HFF-Myc (cell line): ENCODE measurements around the gene LRRC37B.

ENCODE experiments used
- DNase-seq: peaks from one replicate; pipeline ENCODE4 v3.0.0-alpha.2; 2011; ENCODE audit warnings: low read depth; ENCODE audit errors: extremely low read depth
- H3K4me3 ChIP-seq: replicated peaks from 2 replicates; pipeline ENCODE4 v1.5.1; 2011; ENCODE audit warnings: low read depth, mild to moderate bottlenecking, control low read depth, low read length
- TF ChIP-seq, protein P1 (sequence below): IDR thresholded peaks from 2 replicates; pipeline ENCODE4 v1.5.1; 2012; ENCODE audit warnings: mild to moderate bottlenecking, low read depth, low read length, control low read depth; ENCODE audit errors: missing control alignments

Gene LRRC37B

GRCh38 chr17:32009262-32009542 lies 2.0 kb downstream of the LRRC37B start:
- no peak for DNase-seq
- H3K4me3 ChIP-seq, result peak overlapping the region; percentile 81
- TF ChIP-seq, protein P1, sequence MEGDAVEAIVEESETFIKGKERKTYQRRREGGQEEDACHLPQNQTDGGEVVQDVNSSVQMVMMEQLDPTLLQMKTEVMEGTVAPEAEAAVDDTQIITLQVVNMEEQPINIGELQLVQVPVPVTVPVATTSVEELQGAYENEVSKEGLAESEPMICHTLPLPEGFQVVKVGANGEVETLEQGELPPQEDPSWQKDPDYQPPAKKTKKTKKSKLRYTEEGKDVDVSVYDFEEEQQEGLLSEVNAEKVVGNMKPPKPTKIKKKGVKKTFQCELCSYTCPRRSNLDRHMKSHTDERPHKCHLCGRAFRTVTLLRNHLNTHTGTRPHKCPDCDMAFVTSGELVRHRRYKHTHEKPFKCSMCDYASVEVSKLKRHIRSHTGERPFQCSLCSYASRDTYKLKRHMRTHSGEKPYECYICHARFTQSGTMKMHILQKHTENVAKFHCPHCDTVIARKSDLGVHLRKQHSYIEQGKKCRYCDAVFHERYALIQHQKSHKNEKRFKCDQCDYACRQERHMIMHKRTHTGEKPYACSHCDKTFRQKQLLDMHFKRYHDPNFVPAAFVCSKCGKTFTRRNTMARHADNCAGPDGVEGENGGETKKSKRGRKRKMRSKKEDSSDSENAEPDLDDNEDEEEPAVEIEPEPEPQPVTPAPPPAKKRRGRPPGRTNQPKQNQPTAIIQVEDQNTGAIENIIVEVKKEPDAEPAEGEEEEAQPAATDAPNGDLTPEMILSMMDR, result no peak

GRCh38 chr17:32010114-32010513 lies 2.9 kb downstream of the LRRC37B start:
- no peak for DNase-seq
- TF ChIP-seq, protein P1, result no peak
- no peak overlapping the region for H3K4me3 ChIP-seq

DNA sequence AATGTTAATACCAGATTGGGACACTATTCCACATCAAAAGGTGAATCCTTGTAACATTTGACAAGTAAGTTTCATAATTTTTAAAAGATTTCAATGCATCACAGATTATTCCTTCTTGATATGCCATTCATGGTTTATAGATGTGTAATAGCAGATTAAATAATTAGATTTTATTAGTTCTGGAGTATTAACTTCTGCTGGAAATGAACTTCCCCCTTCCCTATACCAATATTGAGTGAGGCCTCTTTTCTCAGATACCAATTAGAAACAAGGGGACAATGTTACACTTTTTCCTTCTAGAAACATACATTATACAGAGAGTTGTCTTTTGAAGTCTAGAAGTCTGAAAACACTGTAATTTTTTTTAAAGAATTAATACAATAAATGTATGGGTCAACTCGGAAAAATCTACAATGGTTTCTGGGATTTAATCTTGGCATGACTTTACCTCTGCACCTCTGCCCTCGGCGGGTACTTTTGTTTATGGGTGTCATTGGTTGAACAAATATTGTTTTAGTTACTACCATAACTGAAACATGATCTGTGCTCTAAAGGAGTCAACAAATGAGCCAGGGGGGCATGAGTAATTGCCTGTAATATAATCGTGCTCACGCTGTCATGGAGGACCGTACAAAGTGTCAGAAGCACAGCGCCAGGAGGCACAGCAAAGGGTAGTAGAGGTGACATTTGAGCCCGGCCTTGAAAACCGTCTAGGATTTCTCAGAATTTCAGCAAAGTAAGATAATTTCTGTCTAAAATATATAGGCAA lies 8.2 kb downstream of the LRRC37B start:
- no peak overlapping the region for H3K4me3 ChIP-seq
- TF ChIP-seq, protein P1, result no peak
- DNase-seq, result no peak

DNA sequence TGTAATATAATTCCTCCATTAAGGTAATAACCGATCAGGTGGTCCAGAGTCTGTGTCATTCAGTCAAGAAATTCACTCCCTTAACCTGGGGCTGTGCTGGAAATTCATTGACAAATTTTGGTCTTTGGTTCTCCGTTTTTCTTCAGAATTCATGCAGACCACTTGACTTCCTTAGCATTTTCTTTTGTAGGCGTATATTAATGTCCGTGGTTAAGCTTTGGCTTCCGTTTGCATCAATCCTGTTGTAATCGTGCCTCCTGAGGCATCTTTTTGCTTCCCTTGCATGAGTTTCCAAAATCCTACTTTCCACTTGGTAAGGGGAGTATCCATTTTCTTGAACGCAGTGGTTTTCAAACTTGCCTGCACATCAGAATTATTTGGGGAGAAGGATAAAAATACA lies 9.0 kb downstream of the LRRC37B start:
- DNase-seq, result no peak
- TF ChIP-seq, protein P1, result no peak
- no peak overlapping the region for H3K4me3 ChIP-seq

- H3K4me3 ChIP-seq, result no peak overlapping the region
- TF ChIP-seq, protein P1, result no peak
Observed at GRCh38 chr17:32019228-32019627, 12.0 kb downstream of the LRRC37B start.

GRCh38 chr17:32020943-32021614 lies 13.9 kb downstream of the LRRC37B start:
- TF ChIP-seq, protein P1, result no peak
- no peak overlapping the region for H3K4me3 ChIP-seq
- DNase-seq, result no peak

More at GRCh38 chr17:32019228-32019627, 12.0 kb downstream of the LRRC37B start:
- no peak for DNase-seq
